HepG2 (cell line): ENCODE measurements around the gene ZNF23. TPM values are rescaled to one million over a fixed set of nuclear protein-coding genes. Genes with fewer than 3 reads are reported as not detected.

ENCODE experiments used
- EZH2 ChIP-seq: conservative IDR thresholded peaks from 2 replicates; pipeline ENCODE4 v1.6.1; 2012; ENCODE audit warnings: mild to moderate bottlenecking, low read depth, low read length, moderate library complexity
- HOXA3 ChIP-seq: sonication (generic); formaldehyde crosslinking; IDR thresholded peaks from 2 replicates; pipeline ENCODE4 v1.5.0; 2020; ENCODE audit warnings: missing genetic modification reagents
- KDM5A ChIP-seq: fragments of 200-600 bp; sonication (generic); IDR thresholded peaks from 2 replicates; pipeline ENCODE4 v1.7.0; 2018; ENCODE audit warnings: antibody characterized with exemption, mild to moderate bottlenecking, low read length, borderline replicate concordance
- KMT2A ChIP-seq: sonication (generic); formaldehyde crosslinking; IDR thresholded peaks from 2 replicates; pipeline ENCODE4 v1.4.0; 2020; ENCODE audit warnings: missing genetic modification reagents
- MAZ ChIP-seq, 2 experiments: sonication (generic) in 1 of 2; formaldehyde crosslinking in 1 of 2; IDR thresholded peaks; 2 replicates each; pipeline versions ENCODE4 v1.5.0 to v1.6.1; 2012 to 2020; ENCODE audit warnings: low read depth in 2 of 2, mild to moderate bottlenecking in 2 of 2, borderline replicate concordance in 1 of 2, improper control_type of control experiment in 1 of 2, low read length in 1 of 2, missing genetic modification reagents in 1 of 2, moderate library complexity in 1 of 2
- MEIS2 ChIP-seq: sonication (generic); formaldehyde crosslinking; IDR thresholded peaks from 2 replicates; pipeline ENCODE4 v1.9.0; 2021; ENCODE audit warnings: mild to moderate bottlenecking, missing genetic modification reagents
- POLR2AphosphoS2 ChIP-seq: IDR thresholded peaks from 2 replicates; pipeline ENCODE4 v1.6.1; 2011; ENCODE audit warnings: low read depth, low read length, improper control_type of control experiment
- RORA ChIP-seq: sonication (generic); formaldehyde crosslinking; IDR thresholded peaks from 2 replicates; pipeline ENCODE4 v1.5.0; 2020; ENCODE audit warnings: mild to moderate bottlenecking, missing genetic modification reagents, moderate library complexity
- SNAI1 ChIP-seq: sonication (generic); formaldehyde crosslinking; IDR thresholded peaks from 2 replicates; pipeline ENCODE4 v1.5.0; 2020; ENCODE audit warnings: mild to moderate bottlenecking, missing genetic modification reagents, borderline replicate concordance
- SRSF4 ChIP-seq: fragments of 200-400 bp; formaldehyde crosslinking; IDR thresholded peaks from one replicate; pipeline ENCODE4 v1.6.1; 2018; ENCODE audit warnings: mild to moderate bottlenecking, low read depth, low read length, moderate library complexity; ENCODE audit not compliant: poor library complexity, severe bottlenecking
- ZC3H4 ChIP-seq: sonication (generic); formaldehyde crosslinking; IDR thresholded peaks from 2 replicates; pipeline ENCODE4 v1.4.0; 2020; ENCODE audit warnings: missing genetic modification reagents, borderline replicate concordance
- ZFY ChIP-seq: sonication (generic); formaldehyde crosslinking; IDR thresholded peaks from 2 replicates; pipeline ENCODE4 v1.4.0; 2020; ENCODE audit warnings: missing genetic modification reagents
- ZMYM3 ChIP-seq: sonication (generic); formaldehyde crosslinking; IDR thresholded peaks from 2 replicates; pipeline ENCODE4 v1.5.1; 2020; ENCODE audit warnings: mild to moderate bottlenecking, missing genetic modification reagents
- ZNF224 ChIP-seq: sonication (generic); formaldehyde crosslinking; IDR thresholded peaks from 2 replicates; pipeline ENCODE4 v1.5.0; 2020; ENCODE audit warnings: mild to moderate bottlenecking, missing genetic modification reagents
- ZNF589 ChIP-seq: sonication (generic); formaldehyde crosslinking; conservative IDR thresholded peaks from 2 replicates; pipeline ENCODE4 v1.8.0; 2022; ENCODE audit warnings: mild to moderate bottlenecking, moderate library complexity, missing genetic modification reagents
- ZNF773 ChIP-seq: sonication (generic); formaldehyde crosslinking; IDR thresholded peaks from 2 replicates; pipeline ENCODE4 v1.4.0; 2020; ENCODE audit warnings: missing genetic modification reagents, borderline replicate concordance
- ZNF792 ChIP-seq: IDR thresholded peaks from 2 replicates; pipeline ENCODE4 v1.6.1; 2016
- ZSCAN20 ChIP-seq: sonication (generic); formaldehyde crosslinking; IDR thresholded peaks from 2 replicates; pipeline ENCODE4 v1.4.0; 2020; ENCODE audit warnings: missing genetic modification reagents, mild to moderate bottlenecking, borderline replicate concordance
- polyA plus RNA-seq, 8 experiments: library from polyadenylated mRNA; depleted of rRNA in 3 of 8; stranded (reverse) in 7 of 8; unstranded in 1 of 8; fragments of >200 nt; fragmentation: Illumina TruSeq in 4 of 8; extraction: Trizol in 4 of 8; gene quantifications; 2 replicates each; pipeline versions ENCODE4 v1.2.1 to v1.2.3, GENCODE V29; 2011 to 2016; ENCODE audit warnings: low read depth in 4 of 8, missing spikeins in 1 of 8, mixed read lengths in 1 of 8; ENCODE audit not compliant: insufficient read depth in 1 of 8
- total RNA-seq, 5 experiments: library from RNA; depleted of rRNA; stranded (reverse); fragments of >200 nt; fragmentation: Illumina TruSeq; extraction: Trizol; gene quantifications; 2 replicates each; pipeline ENCODE4 v1.2.3, GENCODE V29; 2016; ENCODE audit warnings: low read depth in 1 of 5
- TF ChIP-seq, protein P1 (sequence below): sonication (generic); formaldehyde crosslinking; IDR thresholded peaks from 2 replicates; pipeline ENCODE4 v1.4.0; 2020; ENCODE audit warnings: missing genetic modification reagents
- TF ChIP-seq, protein P2 (sequence below): sonication (generic); formaldehyde crosslinking; IDR thresholded peaks from 2 replicates; pipeline ENCODE4 v1.5.1; 2020; ENCODE audit warnings: mild to moderate bottlenecking, missing genetic modification reagents, borderline replicate concordance
- TF ChIP-seq, protein P3 (sequence below): fragments of 450-650 bp; IDR thresholded peaks from 2 replicates; pipeline ENCODE4 v1.6.1; 2016
- TF ChIP-seq, protein P4 (sequence below): sonication (generic); formaldehyde crosslinking; IDR thresholded peaks from 2 replicates; pipeline ENCODE4 v1.5.1; 2020; ENCODE audit warnings: missing genetic modification reagents, mild to moderate bottlenecking, borderline replicate concordance

ZNF23 gene
- total and polyA plus RNA-seq, 2 of the 13 experiments (the other 11 are each of a cell fraction or from before 2014, with no cell fraction given): 8.6 to 12.2 TPM

DNA sequence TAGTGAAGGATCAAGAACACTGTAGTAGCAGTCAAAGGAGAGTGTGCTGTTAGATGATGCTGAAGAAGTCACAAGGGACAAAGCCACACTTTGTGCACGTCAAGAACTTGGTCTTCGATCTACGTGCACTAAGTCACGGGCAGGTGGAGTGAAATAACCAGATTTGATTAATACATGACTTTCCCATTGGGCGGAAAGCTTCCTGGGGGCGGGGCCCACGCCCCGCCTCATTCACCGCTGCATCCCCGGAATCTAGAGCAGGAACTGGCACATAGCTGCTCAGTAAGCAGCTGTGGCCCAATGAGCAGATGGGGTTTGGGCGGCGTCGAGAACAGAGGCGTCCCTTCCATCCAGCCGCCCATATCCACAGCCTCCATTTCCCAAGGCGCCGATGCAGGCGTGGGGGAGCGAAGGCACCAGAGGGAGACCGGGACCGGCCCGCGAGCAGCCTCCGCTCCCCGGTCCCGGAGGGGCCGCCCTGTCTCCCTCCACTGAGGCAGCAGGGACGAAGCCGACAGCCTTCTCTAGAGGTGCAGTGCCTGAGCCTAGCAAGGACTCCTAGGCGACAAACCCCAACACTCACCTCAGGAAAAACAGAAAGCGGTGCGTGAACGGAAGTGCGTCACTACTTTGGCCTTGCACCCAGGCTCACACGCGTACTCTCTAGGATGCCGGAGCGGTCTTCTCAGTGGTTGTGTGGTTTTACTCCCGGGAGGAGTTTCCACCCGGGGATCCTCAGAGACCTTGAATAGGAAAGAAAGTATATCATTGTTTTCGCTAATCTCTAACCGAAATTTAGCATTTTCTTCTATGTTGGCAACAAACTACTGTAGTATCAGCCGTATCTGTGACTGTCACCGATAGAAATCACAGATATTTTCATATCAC is 22.2 kb upstream of the ZNF23 start (continued):
- TF ChIP-seq, protein P1, sequence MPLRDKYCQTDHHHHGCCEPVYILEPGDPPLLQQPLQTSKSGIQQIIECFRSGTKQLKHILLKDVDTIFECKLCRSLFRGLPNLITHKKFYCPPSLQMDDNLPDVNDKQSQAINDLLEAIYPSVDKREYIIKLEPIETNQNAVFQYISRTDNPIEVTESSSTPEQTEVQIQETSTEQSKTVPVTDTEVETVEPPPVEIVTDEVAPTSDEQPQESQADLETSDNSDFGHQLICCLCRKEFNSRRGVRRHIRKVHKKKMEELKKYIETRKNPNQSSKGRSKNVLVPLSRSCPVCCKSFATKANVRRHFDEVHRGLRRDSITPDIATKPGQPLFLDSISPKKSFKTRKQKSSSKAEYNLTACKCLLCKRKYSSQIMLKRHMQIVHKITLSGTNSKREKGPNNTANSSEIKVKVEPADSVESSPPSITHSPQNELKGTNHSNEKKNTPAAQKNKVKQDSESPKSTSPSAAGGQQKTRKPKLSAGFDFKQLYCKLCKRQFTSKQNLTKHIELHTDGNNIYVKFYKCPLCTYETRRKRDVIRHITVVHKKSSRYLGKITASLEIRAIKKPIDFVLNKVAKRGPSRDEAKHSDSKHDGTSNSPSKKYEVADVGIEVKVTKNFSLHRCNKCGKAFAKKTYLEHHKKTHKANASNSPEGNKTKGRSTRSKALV: no peak
- TF ChIP-seq, protein P2, sequence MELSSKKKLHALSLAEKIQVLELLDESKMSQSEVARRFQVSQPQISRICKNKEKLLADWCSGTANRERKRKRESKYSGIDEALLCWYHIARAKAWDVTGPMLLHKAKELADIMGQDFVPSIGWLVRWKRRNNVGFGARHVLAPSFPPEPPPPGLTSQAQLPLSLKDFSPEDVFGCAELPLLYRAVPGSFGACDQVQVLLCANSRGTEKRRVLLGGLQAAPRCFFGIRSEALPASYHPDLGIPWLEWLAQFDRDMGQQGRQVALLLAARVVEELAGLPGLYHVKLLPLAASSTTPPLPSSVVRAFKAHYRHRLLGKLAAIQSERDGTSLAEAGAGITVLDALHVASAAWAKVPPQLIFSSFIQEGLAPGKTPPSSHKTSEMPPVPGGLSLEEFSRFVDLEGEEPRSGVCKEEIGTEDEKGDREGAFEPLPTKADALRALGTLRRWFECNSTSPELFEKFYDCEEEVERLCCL (CRISPR knock-in tag): no peak
- TF ChIP-seq ZMYM3 (CRISPR knock-in tag): peak; percentile 21; the same call in 1 of the 2 replicates
- peak; percentile 97 for TF ChIP-seq KDM5A
- no peak for TF ChIP-seq ZNF773
- no peak for TF ChIP-seq ZNF224 (CRISPR knock-in tag)
- no peak for TF ChIP-seq EZH2
- no peak for TF ChIP-seq RORA (CRISPR knock-in tag)
- peak; percentile 78 for TF ChIP-seq ZFY
- no peak for TF ChIP-seq SNAI1
- 0 out of 2 replicates have a peak, but pooled peaks have one; percentile 34 for TF ChIP-seq ZNF589 (CRISPR knock-in tag)
- TF ChIP-seq SRSF4: no peak
- TF ChIP-seq ZNF792 (CRISPR knock-in tag): no peak
- TF ChIP-seq MAZ (IDR thresholded peaks at IDR 0.05; ENCODE audit: borderline replicate concordance, low read depth, low read length): peak; percentile 2; the same call in 1 of the 2 replicates
- TF ChIP-seq MAZ (CRISPR knock-in tag; IDR thresholded peaks at IDR 0.05; ENCODE audit: low read depth): peak; percentile 74; the same call in 1 of the 2 replicates
- TF ChIP-seq MEIS2 (CRISPR knock-in tag): no peak
- peak; percentile 47; the same call in 1 of the 2 replicates for TF ChIP-seq ZSCAN20 (CRISPR knock-in tag)
- TF ChIP-seq KMT2A (CRISPR knock-in tag): peak; percentile 52; the same call in 1 of the 2 replicates
- peak; percentile 98 for TF ChIP-seq HOXA3
- TF ChIP-seq ZC3H4: no peak
- TF ChIP-seq, protein P3, sequence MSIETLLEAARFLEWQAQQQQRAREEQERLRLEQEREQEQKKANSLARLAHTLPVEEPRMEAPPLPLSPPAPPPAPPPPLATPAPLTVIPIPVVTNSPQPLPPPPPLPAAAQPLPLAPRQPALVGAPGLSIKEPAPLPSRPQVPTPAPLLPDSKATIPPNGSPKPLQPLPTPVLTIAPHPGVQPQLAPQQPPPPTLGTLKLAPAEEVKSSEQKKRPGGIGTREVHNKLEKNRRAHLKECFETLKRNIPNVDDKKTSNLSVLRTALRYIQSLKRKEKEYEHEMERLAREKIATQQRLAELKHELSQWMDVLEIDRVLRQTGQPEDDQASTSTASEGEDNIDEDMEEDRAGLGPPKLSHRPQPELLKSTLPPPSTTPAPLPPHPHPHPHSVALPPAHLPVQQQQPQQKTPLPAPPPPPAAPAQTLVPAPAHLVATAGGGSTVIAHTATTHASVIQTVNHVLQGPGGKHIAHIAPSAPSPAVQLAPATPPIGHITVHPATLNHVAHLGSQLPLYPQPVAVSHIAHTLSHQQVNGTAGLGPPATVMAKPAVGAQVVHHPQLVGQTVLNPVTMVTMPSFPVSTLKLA: no peak
- no peak for TF ChIP-seq POLR2AphosphoS2
- TF ChIP-seq, protein P4, sequence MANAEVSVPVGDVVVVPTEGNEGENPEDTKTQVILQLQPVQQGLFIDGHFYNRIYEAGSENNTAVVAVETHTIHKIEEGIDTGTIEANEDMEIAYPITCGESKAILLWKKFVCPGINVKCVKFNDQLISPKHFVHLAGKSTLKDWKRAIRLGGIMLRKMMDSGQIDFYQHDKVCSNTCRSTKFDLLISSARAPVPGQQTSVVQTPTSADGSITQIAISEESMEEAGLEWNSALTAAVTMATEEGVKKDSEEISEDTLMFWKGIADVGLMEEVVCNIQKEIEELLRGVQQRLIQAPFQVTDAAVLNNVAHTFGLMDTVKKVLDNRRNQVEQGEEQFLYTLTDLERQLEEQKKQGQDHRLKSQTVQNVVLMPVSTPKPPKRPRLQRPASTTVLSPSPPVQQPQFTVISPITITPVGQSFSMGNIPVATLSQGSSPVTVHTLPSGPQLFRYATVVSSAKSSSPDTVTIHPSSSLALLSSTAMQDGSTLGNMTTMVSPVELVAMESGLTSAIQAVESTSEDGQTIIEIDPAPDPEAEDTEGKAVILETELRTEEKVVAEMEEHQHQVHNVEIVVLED (CRISPR knock-in tag): peak; percentile 79; the same call in 1 of the 2 replicates
